Motor neuron (in vitro differentiated cells): ENCODE data around the gene LMAN2. TPM values are rescaled to one million over a fixed set of nuclear protein-coding genes. Genes with fewer than 3 reads are reported as not detected.
"Not testable (repeated sequence)": the region's sequence is repeated elsewhere in the genome, so short reads cannot be mapped to it uniquely, and the experiment has no call there.

ENCODE experiments used
- ATAC-seq, 8 experiments: fragments of 200-7000 bp; cut with Tn5 transposase; replicated peaks in 6 of 8; 2 replicates each; pipeline ENCODE4 v1.8.0; 2021; ENCODE audit warnings: mild to moderate bottlenecking in 8 of 8, moderate library complexity in 8 of 8
- H3K27ac ChIP-seq, 2 donors: fragments of 250-450 bp; sonication (Bioruptor Pico); 2 replicates each; pipeline ENCODE4 v1.9.0; 2021; ENCODE audit warnings: antibody characterized with exemption in 2 of 2, mild to moderate bottlenecking in 2 of 2, moderate library complexity in 1 of 2
- H3K4me1 ChIP-seq, 2 donors: fragments of 250-450 bp; sonication (Bioruptor Pico); replicated peaks in 1 of 2; 2 replicates each; pipeline ENCODE4 v1.6.1; 2021; ENCODE audit warnings: antibody characterized with exemption in 2 of 2, mild to moderate bottlenecking in 2 of 2, moderate library complexity in 1 of 2
- H3K4me3 ChIP-seq, 5 donors: fragments of 250-450 bp; sonication (Bioruptor Pico); 2 replicates each; pipeline ENCODE4 v1.9.0; 2021; ENCODE audit warnings: antibody characterized with exemption in 5 of 5, mild to moderate bottlenecking in 5 of 5, moderate library complexity in 4 of 5
- WGBS, 10 experiments: fragments of 450-650 bp; shearing (Covaris generic); methylation state at CpG; one replicate each; pipeline ENCODE4 v1.0.0; 2022; 5-methylcytosine and 5-hydroxymethylcytosine counted together
- in situ Hi-C, 9 experiments: fragments of 400-800 bp; cut with MboI; loops; one replicate each; pipeline ENCODE4 v1.15.0; 2021; ENCODE audit warnings: low sequenced_read_pairs in 9 of 9, low pct_unique_long_range_greater_than_20kb in 2 of 9; ENCODE audit not compliant: unreplicated experiment in 9 of 9
- total RNA-seq, 8 experiments: library from RNA; unstranded; fragments of 300-600 nt; gene quantifications; 2 replicates each; pipeline versions ENCODE4 v1.2.3 to v1.2.4, GENCODE V29; 2022

LMAN2 gene
- total RNA-seq, 8 experiments from 2014 or later: 48.3 to 219 (median 111) TPM

DNA sequence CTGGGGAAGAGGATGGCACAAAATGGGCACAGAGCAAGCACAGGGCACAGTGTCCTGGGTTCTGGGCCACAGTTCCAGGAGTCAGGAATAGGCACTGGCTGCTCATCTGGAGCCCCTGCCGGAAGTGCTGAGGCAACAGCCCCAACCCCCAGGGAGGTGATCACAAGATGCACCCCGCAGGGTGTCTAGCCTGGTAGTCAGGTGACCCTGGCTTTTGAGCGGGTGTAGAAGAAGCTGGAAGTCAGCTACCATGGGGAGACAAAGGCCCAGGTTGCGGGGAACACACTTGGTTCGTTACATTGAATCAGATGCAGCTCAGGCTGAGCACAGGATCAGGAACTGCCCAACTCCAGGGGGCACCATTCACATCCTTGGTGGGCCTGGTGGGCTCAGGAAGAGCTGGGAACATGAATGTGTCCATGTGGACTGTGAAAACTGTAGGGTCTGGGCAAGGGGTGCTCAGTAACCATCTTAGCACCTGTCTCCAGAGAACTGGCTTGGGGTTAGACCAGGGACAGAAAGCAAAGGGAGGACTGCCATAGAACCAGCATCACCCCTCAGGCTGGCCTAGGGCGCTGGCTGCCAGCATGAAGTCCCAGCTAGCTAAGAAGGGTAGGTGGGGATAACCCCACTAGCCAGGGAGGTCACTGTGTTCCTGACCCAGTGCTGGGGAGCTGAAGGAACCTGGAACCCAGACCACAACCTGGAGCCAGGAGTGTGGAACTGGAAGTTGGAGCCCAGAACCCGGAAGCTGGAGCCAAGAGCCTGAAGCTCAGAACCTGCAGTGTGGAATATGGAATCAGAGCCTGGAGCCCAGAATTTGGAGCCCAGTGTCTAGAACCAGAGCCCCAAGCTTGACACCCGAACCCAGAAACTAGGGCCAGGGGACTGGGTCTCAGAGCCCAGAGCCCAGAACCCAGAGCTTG lies 26.6 kb upstream of the LMAN2 start:
- Histone ChIP-seq H3K4me1 (no peaks in the 10 kb centered on the region), H3K4me3 (no peak overlapping the region), H3K27ac (no peak overlapping the region)
- in situ Hi-C loops: loop anchor here in 2 of 9 experiments (25.0 kb wide), 2 partner anchors 109 to 134 kb away; partner anchors contain the start of genes DDX41 (in 1 of the 2), DOK3 (in 1 of the 2) and PDLIM7 (in 1 of the 2)
- ATAC-seq: no peak
- WGBS, 10 experiments: 70 to 100% (median 84%) methylated on average over 1 to 5 of the region's 8 CpGs; no CpG with 5 or more reads in 3 of the 10 experiments

DNA sequence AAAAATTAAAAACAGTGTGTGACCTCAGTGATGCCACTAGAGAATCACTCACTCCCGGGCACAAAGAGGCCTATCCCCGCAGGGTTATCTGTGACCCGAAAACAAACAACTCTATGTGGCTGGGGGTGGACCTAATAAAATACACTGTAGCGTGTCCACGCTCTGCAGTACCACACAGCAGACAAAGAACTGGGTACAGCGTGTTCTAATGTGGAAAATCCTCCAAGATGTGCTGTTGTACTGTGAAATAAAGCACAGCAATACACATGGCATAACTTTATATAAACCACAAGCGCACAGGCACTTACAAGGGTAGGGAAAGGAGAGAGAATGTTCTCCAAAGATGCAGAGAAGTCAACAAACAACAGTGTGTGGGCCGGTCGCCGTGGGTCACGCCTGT lies 24.6 kb upstream of the LMAN2 start:
- Histone ChIP-seq H3K4me1 (peaks cover 3 to 6% of the 10 kb centered on the region in 2 donors), H3K27ac (no peak overlapping the region), H3K4me3 (no peak overlapping the region)
- ATAC-seq: no peak
- in situ Hi-C loops: loop anchor here in 2 of 9 experiments (25.0 kb wide), 2 partner anchors 111 to 136 kb away; partner anchors contain the start of genes DDX41 (in 1 of the 2), DOK3 (in 1 of the 2) and PDLIM7 (in 1 of the 2)
- WGBS, 10 experiments: 0 to 93% (median 86%) methylated on average over 1 to 9 of the region's 11 CpGs; no CpG with 5 or more reads in 4 of the 10 experiments

DNA sequence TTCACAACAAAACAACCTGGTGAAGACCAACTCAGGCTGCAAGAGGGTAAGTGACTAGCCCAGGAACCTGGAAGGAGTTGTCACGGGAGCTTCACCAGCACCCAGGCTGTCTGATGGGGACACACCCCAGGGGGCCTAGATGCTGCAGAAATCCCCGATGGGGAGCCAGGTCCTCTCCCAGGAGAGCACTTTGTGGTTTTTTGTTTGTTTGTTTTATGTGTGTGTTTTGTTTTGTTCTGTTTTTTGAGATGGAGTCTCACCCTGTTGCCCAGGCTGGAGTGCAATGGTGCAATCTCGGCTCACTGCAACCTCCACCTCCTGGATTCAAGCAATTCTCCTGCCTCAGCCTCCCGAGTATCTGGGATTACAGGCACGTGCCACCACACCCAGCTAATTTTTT lies 24.0 kb upstream of the LMAN2 start:
- H3K4me1 ChIP-seq, H3K27ac ChIP-seq, H3K4me3 ChIP-seq, ATAC-seq: not testable (repeated sequence)
- in situ Hi-C loops: loop anchor here in 2 of 9 experiments (25.0 kb wide), 2 partner anchors 112 to 137 kb away; partner anchors contain the start of genes DDX41 (in 1 of the 2), DOK3 (in 1 of the 2) and PDLIM7 (in 1 of the 2)
- 18 to 94% (median 76%) methylated on average over 3 to 5 of the region's 5 CpGs; no CpG with 5 or more reads in 4 of the 10 experiments for WGBS, 10 experiments

DNA sequence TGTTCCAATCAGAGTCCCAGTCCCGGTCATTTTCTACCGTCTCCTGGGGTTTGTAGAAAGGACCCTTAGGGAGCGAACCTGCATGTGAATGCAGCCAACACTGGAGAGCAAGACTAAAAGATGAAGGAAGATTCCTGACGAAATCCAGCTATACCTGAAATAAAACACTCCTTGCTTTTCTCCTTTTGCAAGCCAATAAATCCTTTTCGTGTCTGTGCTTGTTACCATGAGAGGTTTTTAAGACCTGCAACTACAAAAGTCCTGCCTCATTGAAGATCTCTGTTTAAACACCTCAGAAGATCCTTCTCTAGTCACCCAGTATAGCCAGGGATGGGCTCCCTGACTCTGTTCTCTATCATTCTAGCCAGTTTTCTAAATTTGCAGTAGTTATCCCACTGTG lies 22.7 kb upstream of the LMAN2 start:
- H3K4me3 ChIP-seq: no peak overlapping the region
- H3K27ac ChIP-seq: no peak overlapping the region
- H3K4me1 ChIP-seq: peaks cover 5 to 7% of the 10 kb centered on the region in 2 donors
- in situ Hi-C loops: no loop called here
- ATAC-seq: no peak
- WGBS, 10 experiments: 13 to 100% (median 51%) methylated on average over 1 to 5 of the region's 5 CpGs; no CpG with 5 or more reads in 2 of the 10 experiments

DNA sequence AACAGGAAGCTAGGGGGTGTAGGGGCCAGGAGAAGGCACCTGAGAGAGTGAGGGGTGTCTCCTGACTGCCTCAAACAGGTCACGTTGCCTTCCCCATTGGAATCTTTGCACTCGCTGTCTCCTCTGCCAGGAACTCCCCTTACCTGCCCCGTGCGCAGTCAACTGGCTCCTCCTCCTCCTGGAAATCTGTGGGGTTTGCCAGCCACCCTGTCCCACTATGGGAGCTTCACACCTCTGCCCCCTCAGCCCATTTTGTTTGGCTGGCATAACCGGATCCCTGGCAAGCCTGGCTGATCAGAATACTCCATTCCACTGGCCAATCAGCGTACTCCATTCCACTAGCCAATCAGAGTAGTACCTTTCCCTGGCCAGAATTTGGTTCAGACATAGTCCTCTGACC lies 22.3 kb upstream of the LMAN2 start:
- no peak overlapping the region for H3K4me3 ChIP-seq
- peaks cover 5 to 7% of the 10 kb centered on the region in 2 donors for H3K4me1 ChIP-seq
- ATAC-seq: no peak
- in situ Hi-C loops: no loop called here
- WGBS, 10 experiments: 20 to 70% (median 68%) methylated on average over 1 to 5 of the region's 6 CpGs; no CpG with 5 or more reads in 7 of the 10 experiments
- H3K27ac ChIP-seq: no peak overlapping the region

DNA sequence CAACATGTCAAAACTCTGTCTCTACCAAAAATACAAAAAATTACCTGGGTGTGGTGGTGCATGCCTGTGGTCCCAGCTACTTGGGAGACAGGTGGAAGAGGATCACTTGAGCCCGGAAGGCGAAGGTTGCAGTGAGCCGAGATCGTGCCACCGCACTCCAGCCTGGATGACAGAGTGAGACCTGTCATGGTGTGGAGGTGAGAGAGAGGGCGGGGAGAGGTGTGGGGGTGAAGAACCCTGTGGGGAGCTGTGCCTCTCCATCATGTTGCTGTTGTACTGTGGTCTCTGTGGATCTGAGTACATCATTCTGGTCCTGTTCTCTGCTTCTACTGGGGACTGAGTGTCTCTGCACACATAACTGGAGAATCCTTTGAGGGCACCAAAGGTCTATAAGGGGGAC lies 21.4 kb upstream of the LMAN2 start:
- Histone ChIP-seq H3K4me1 (peaks cover 5 to 7% of the 10 kb centered on the region in 2 donors), H3K27ac (no peak overlapping the region), H3K4me3 (no peak overlapping the region)
- 100% methylated on average over 1 of the region's 6 CpGs; no CpG with 5 or more reads in 9 of the 10 experiments for WGBS, 10 experiments
- no peak for ATAC-seq
- in situ Hi-C loops: no loop called here

DNA sequence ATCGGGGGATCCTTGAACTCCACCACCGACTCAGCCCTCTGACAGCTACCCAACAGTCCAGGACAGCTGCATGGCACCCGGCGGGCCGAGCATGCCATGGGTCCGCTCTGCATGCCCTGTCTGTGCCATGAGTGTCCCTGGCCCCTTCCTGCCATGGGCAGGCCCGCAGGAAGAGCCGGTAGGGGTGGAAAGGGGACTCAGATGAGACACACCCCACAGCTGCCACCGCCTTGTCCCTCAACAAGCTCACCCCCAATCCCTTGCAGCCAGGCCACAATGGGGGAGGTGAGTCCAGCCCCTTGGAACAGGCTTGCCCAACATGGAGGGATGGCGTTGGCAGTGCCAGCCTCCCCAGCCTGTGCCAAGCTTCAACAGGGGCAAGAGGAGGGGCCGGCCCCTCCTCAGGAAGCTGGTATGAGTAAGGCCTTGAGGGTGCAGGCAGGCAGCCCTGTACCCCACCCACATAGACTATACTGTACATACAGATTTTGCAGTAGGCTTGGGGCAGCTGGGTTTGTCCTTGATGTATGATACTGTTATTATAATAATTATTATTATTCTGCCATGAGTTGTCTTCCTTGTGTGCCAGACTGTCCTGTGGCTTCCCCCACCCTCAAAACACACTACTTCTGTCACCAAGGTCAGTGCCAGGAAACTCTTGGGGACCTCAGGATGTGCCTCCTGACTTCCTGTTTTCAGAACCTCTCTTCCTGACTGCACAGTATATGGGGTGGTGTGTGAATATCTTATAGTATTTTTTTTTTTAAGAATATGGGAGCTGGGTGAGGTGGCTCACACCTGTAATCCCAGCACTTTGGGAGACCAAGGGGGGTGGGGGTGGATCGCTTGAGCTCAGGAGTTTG lies 20.8 kb upstream of the LMAN2 start:
- Histone ChIP-seq H3K4me3 (no peak overlapping the region), H3K27ac (no peak overlapping the region), H3K4me1 (peaks cover 9 to 14% of the 10 kb centered on the region in 2 donors)
- no peak for ATAC-seq
- 67 to 90% (median 86%) methylated on average over 1 to 9 of the region's 12 CpGs; no CpG with 5 or more reads in 7 of the 10 experiments for WGBS, 10 experiments
- in situ Hi-C loops: no loop called here

DNA sequence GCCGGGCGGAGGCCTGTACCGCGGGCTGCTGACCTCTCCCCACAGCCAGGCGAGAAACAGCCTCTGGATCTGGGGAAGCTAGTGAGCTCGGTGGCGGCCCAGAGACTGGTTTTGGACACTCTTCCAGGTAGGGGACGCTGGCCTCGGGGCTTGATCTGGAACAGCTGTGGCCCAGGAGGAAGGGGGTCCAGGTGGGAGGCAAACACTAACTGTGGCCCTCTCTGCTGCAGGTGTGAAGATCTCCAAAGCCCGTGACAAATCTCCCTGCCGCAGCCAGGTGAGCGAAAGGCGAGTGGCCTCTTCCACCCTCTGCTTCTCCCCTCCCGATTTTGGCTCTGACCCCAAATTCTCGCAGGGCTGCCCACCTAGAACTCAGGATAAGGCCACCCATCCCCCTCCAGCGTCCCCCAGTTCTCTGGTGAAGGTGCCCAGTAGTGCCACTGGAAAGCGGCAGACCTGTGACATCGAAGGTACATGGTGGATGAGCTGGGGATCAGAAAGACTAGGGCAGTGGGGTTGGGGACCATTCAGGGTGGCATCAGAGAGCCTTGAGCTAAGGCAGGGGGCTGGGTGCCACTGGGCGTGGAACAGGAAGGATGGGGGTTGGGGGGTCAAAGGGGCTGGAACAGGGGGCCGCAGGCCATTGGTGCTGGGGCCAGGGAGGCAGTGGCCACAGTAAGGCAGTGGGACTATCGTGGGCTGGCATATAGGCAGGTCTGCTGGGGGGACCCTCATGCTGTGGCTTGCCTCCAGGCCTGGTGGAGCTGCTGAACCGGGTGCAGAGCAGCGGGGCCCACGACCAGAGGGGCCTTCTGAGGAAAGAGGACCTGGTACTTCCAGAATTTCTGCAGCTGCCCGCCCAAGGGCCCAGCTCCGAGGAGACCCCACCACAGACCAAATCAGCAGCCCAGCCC lies 19.9 kb upstream of the LMAN2 start:
- Histone ChIP-seq H3K4me3 (peak overlapping the region; percentile 27 to 41 (median 31)), H3K27ac (peak overlapping the region in 1 of 2 donors; percentile 57), H3K4me1 (peaks cover 15% of the 10 kb centered on the region in 2 donors)
- WGBS, 10 experiments: 0 to 85% (median 43%) methylated on average over 2 to 8 of the region's 26 CpGs; no CpG with 5 or more reads in 7 of the 10 experiments
- in situ Hi-C loops: no loop called here
- ATAC-seq: no peak

DNA sequence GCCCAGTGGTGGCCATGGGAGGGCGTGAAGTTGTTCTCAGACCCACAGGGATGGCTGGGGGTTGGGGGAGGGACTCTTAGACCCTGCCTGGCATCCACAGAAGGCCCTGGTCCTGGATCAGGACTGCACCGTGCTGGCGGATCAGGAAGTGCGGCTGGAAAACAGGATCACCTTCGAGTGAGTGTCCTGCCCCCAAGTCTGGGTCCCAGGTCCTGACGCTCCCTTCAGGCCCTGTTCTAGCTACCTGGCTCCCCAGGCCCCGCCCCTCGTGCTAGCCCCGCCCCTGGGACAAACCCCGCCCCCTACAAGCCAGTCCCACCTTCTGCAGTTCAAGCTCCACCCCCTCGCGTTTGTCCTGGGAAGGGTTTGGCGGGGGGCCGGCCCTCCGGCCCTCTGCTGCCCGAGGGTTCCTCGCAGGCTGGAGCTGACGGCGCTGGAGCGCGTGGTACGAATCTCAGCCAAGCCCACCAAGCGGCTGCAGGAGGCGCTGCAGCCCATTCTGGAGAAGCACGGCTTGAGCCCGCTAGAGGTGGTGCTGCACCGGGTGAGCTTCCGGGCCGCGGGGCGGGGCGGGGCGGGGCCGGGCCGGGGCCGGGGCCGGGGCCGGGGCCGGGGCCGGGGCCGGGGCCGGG lies 19.1 kb upstream of the LMAN2 start:
- in situ Hi-C loops: no loop called here
- ATAC-seq: peak; percentile 73 to 84 (median 82)
- Histone ChIP-seq H3K4me3 (peak overlapping the region; percentile 27 to 41 (median 31)), H3K4me1 (peaks cover 16 to 21% of the 10 kb centered on the region in 2 donors), H3K27ac (peak overlapping the region in 1 of 2 donors; percentile 57)
- WGBS, 10 experiments: 0% methylated on average over 2 of the region's 42 CpGs; no CpG with 5 or more reads in 9 of the 10 experiments

DNA sequence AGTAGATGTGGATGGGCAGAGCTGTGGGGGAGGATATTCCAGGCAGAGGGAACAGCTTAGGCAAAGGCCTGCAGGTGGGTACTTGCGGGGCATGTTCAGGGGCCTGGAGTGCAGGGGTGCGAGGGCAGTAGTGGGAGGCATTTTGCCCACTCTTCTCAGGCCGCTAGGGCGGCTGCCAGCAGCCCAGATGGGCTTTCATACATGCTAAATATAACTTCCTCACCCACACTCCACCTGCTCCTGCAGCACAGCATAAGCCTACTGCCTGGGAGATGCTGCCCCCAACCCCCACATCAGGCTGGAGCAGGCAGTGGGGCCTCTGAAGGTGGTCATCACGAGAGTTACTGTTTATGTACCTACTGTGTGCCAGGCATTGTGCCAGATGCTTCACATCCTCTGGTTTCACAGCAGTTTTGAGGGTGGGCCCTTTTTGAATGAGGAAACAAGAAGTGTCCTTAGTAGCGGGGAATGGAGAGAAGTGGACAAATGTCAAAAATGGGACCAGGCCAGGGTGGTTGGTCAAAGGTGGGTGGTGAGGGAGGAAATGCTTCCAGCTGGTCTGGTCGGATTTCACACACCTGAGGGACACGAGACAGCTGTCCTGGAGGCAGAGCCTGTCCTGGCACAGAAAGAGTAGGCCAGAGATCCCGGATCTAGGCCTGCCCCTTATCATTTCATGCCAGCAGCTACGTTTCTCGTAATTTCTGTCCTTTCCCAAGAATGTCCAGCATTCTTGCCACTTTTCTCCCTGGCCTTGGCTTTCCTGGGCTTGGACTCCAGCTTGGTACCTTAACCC lies 18.4 kb upstream of the LMAN2 start:
- whole genome bisulfite sequencing, 10 experiments: 49 to 100% (median 94%) methylated on average over 1 to 8 of the region's 11 CpGs; no CpG with 5 or more reads in 4 of the 10 experiments
- in situ Hi-C loops: no loop called here
- peaks cover 16 to 21% of the 10 kb centered on the region in 2 donors for H3K4me1 ChIP-seq
- no peak overlapping the region for H3K27ac ChIP-seq
- H3K4me3 ChIP-seq: no peak overlapping the region
- no peak for ATAC-seq
